GM12872 (cell line): ENCODE data around the gene ITPR1.

Experiments
- TF ChIP-seq, protein P1 (sequence below): IDR thresholded peaks from 3 replicates; pipeline ENCODE4 v1.5.1; 2011; ENCODE audit warnings: low read depth, mild to moderate bottlenecking, low read length, moderate library complexity; ENCODE audit not compliant: insufficient read depth

The ITPR1 gene

GRCh38 chr3:4461468-4462090 is 31.6 kb upstream of the ITPR1 start:
- TF ChIP-seq, protein P1, sequence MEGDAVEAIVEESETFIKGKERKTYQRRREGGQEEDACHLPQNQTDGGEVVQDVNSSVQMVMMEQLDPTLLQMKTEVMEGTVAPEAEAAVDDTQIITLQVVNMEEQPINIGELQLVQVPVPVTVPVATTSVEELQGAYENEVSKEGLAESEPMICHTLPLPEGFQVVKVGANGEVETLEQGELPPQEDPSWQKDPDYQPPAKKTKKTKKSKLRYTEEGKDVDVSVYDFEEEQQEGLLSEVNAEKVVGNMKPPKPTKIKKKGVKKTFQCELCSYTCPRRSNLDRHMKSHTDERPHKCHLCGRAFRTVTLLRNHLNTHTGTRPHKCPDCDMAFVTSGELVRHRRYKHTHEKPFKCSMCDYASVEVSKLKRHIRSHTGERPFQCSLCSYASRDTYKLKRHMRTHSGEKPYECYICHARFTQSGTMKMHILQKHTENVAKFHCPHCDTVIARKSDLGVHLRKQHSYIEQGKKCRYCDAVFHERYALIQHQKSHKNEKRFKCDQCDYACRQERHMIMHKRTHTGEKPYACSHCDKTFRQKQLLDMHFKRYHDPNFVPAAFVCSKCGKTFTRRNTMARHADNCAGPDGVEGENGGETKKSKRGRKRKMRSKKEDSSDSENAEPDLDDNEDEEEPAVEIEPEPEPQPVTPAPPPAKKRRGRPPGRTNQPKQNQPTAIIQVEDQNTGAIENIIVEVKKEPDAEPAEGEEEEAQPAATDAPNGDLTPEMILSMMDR, result no peak

- TF ChIP-seq, protein P1, result no peak
These were observed 30.6 kb upstream of the ITPR1 start for GRCh38 chr3:4462369-4463040.

GRCh38 chr3:4464576-4464975 is 28.6 kb upstream of the ITPR1 start:
- TF ChIP-seq, protein P1, result no peak

DNA sequence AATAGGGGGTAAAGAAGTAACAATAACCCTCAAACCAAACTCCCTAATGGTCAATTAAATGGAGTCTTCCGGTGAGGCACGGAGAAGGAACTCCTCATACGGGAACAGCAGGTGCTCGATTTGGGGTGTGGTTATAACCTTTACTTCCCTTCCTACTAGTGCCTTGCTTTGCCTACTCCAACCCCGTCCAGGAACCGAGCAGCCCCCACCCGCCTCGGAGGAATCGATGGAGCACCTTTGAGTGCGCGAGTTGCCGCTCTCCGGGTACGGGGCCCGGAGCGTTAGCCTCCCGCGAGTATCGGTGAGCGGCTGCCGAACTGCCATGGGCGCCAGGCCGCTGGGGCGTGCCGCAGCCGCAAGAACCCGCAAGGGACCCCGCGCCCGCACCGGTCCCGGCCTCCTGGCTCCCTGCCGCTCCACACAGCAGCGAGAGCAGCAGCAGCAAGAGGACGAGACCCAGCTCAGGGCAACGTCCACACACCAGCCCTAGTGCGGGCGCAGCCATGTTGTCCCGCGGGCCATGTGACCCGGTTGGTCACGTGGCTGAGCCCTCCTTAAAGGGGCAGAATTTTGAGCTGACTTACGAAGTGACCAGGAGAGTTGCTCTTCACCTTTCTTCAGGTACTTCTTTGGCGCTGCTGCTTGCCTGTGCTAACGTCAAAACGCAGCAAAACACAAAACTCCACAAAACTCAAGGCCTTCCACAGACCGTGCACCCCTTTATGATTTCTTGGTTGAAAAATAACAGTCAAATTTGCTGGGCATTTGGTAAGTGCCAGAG is 26.2 kb upstream of the ITPR1 start, which contains the start of gene SUMF1:
SUMF1 (minus strand) TSS at position 529 of the 781 bp plus-strand sequence; CDS start at position 505, 24 bp downstream.
- TF ChIP-seq, protein P1, result no peak

- TF ChIP-seq, protein P1, result no peak
These were observed 25.7 kb upstream of the ITPR1 start for GRCh38 chr3:4467522-4467867.

DNA sequence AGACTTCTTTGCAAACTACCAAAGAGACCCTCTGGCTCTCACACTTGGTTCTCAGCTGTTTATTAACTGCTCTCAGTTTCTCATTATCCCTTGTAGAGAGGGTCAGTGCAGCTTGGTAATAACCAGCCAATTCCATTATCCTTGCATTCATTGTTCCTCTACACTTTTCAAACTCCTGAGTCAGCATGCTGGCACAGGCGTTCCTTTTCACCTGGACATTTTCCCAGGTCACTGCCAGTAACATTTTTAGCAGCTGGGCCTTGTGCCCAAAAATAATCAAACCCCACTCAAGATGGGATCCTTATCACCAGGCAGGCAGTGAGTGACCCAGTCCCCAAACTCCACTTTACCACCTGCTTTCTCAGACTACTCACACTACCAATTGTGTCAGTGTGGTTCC is 21.2 kb upstream of the ITPR1 start:
- TF ChIP-seq, protein P1, result no peak

DNA sequence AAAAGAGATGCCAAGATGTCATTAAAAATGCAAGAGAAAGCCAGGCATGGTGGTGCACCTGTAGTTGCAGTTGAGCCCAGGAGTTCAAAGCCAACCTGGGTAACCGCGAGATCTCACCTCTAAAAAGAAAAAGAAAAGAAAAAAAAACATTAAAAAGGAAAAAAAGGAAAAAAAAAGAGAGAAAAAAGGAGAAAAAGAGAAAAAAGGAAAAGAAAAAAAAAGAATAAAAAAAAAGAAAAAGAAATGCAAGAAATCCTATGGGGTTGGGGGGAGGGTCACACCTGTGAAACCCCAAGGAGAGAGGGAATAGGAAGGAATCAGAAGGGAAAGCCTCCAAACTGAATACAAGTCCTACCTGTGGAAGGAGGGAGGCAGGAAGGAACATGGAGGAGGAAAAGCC is 20.8 kb upstream of the ITPR1 start:
- TF ChIP-seq, protein P1, result no peak
